NB4 (cell line): ENCODE results near the gene FCRL1.

Source experiments
- DNase-seq: peaks from one replicate; pipeline ENCODE4 v3.0.0; 2010; ENCODE audit warnings: low read depth
- H3K4me3 ChIP-seq: one replicate; pipeline ENCODE4 v1.5.1; 2011; ENCODE audit warnings: mild to moderate bottlenecking, low read depth, low read length, moderate library complexity
- CTCF ChIP-seq: IDR thresholded peaks from one replicate; pipeline ENCODE4 v1.5.1; 2012; ENCODE audit warnings: low read depth, low read length
- MAX ChIP-seq: IDR thresholded peaks from 2 replicates; pipeline ENCODE4 v1.6.1; 2011; ENCODE audit warnings: low read depth, low read length
- MYC ChIP-seq: IDR thresholded peaks from 2 replicates; pipeline ENCODE4 v1.6.1; 2011; ENCODE audit warnings: low read depth, low read length
- POLR2A ChIP-seq: IDR thresholded peaks from 2 replicates; pipeline ENCODE4 v1.6.1; 2011; ENCODE audit warnings: mild to moderate bottlenecking; ENCODE audit not compliant: insufficient read length; ENCODE audit errors: extremely low read depth

The FCRL1 gene

GRCh38 chr1:157834430-157834829, 14.5 kb upstream of the FCRL1 start:
- DNase-seq, result no peak
- TF ChIP-seq POLR2A, result no peak
- TF ChIP-seq CTCF, result no peak
- TF ChIP-seq MYC, result no peak
- TF ChIP-seq MAX, result no peak
- H3K4me3 ChIP-seq, result no peak overlapping the region

- no peak for DNase-seq
- TF ChIP-seq MAX (no peak), POLR2A (no peak), MYC (no peak), CTCF (no peak)
- no peak overlapping the region for H3K4me3 ChIP-seq
Measured at GRCh38 chr1:157833145-157833544, 13.2 kb upstream of the FCRL1 start.

GRCh38 chr1:157831968-157832626, 12.2 kb upstream of the FCRL1 start:
- peak; percentile 84 for DNase-seq
- no peak overlapping the region for H3K4me3 ChIP-seq
- TF ChIP-seq CTCF (no peak), POLR2A (no peak), MYC (no peak), MAX (no peak)

- no peak overlapping the region for H3K4me3 ChIP-seq
- no peak for DNase-seq
- TF ChIP-seq MAX (no peak), POLR2A (no peak), MYC (no peak), CTCF (no peak)
Measured at GRCh38 chr1:157830887-157831286, 11.0 kb upstream of the FCRL1 start.

- H3K4me3 ChIP-seq, result no peak overlapping the region
- DNase-seq, result no peak
- TF ChIP-seq MYC, result no peak
- no peak for TF ChIP-seq MAX
- no peak for TF ChIP-seq CTCF
- no peak for TF ChIP-seq POLR2A
Measured at GRCh38 chr1:157829711-157830110, 9.8 kb upstream of the FCRL1 start.
